ENCODE data around the gene BRI3. TPM values are rescaled to one million over a fixed set of nuclear protein-coding genes. Genes with fewer than 3 reads are reported as not detected.

Gene BRI3
- polyA plus RNA-seq (ENCODE audit: insufficient read depth in 1 of 5, insufficient read length in 5 of 5, low replicate concordance in 1 of 5) = 100 to 1,000 TPM in 3 of 5 donors, 10 to 100 TPM in 2; 79.0 to 124 (median 102) TPM
- long read RNA-seq, donor 1, transcript BRI3-201 (3 exons, 780 nt) = major isoform, 187 of 204 reads
- long read RNA-seq, donor 1, partial matches to known transcripts = 10 of 204 reads
- long read RNA-seq, donor 1, other reads (novel, unspliced or antisense) = 5 of 204 reads
- long read RNA-seq, donor 2, transcript BRI3-201 (3 exons, 780 nt) = major isoform, 96 of 96 reads
- long read RNA-seq, donor 2, partial matches to known transcripts = 0 of 96 reads
- long read RNA-seq, donor 2, other reads (novel, unspliced or antisense) = 0 of 96 reads
- long read RNA-seq, donor 3, transcript BRI3-201 (3 exons, 780 nt) = major isoform, 121 of 130 reads
- long read RNA-seq, donor 3, partial matches to known transcripts = 7 of 130 reads
- long read RNA-seq, donor 3, other reads (novel, unspliced or antisense) = 0 of 130 reads
- long read RNA-seq, donor 4, transcript BRI3-201 (3 exons, 780 nt) = major isoform, 87 of 102 reads
- long read RNA-seq, donor 4, partial matches to known transcripts = 15 of 102 reads
- long read RNA-seq, donor 4, other reads (novel, unspliced or antisense) = 0 of 102 reads
- long read RNA-seq, donor 5, transcript BRI3-201 (3 exons, 780 nt) = major isoform, 158 of 193 reads
- long read RNA-seq, donor 5, partial matches to known transcripts = 29 of 193 reads
- long read RNA-seq, donor 5, other reads (novel, unspliced or antisense) = 5 of 193 reads
- long read RNA-seq, donor 6, transcript BRI3-201 (3 exons, 780 nt) = major isoform, 151 of 219 reads
- long read RNA-seq, donor 6, partial matches to known transcripts = 60 of 219 reads
- long read RNA-seq, donor 6, other reads (novel, unspliced or antisense) = 5 of 219 reads
- long read RNA-seq, donor 7, transcript BRI3-201 (3 exons, 780 nt) = major isoform, 86 of 87 reads
- long read RNA-seq, donor 7, partial matches to known transcripts = 0 of 87 reads
- long read RNA-seq, donor 7, other reads (novel, unspliced or antisense) = 0 of 87 reads
- long read RNA-seq, donor 8, transcript BRI3-201 (3 exons, 780 nt) = major isoform, 57 of 69 reads
- long read RNA-seq, donor 8, partial matches to known transcripts = 12 of 69 reads
- long read RNA-seq, donor 8, other reads (novel, unspliced or antisense) = 0 of 69 reads

GRCh38 chr7:98280791-98281756 lies at the start of gene BRI3:
BRI3 (plus strand) TSS chr7:98281686; CDS start chr7:98281796, 110 bp downstream.
- peak; percentile 79 to 84 for DNase-seq

GRCh38 chr7:98232263-98232585 lies 49.3 kb upstream of the BRI3 start:
- DNase-seq = no peak

GRCh38 chr7:98232799-98233198 lies 48.7 kb upstream of the BRI3 start:
- DNase-seq = no peak

GRCh38 chr7:98233219-98234070 lies 48.0 kb upstream of the BRI3 start:
- no peak for DNase-seq

GRCh38 chr7:98234429-98235147 lies 46.9 kb upstream of the BRI3 start:
- DNase-seq = no peak

- no peak for DNase-seq
Measured at GRCh38 chr7:98235901-98236300, 45.6 kb upstream of the BRI3 start.

- DNase-seq = no peak
Measured at GRCh38 chr7:98236355-98237185, 44.9 kb upstream of the BRI3 start.

GRCh38 chr7:98238076-98238475 lies 43.4 kb upstream of the BRI3 start:
- DNase-seq = no peak

GRCh38 chr7:98238976-98239375 lies 42.5 kb upstream of the BRI3 start:
- no peak for DNase-seq

GRCh38 chr7:98240961-98241673 lies 40.4 kb upstream of the BRI3 start:
- DNase-seq = no peak

GRCh38 chr7:98241674-98242241 lies 39.7 kb upstream of the BRI3 start:
- DNase-seq = no peak

- DNase-seq = no peak
Measured at GRCh38 chr7:98242342-98242741, 39.1 kb upstream of the BRI3 start.

GRCh38 chr7:98242934-98243333 lies 38.6 kb upstream of the BRI3 start:
- no peak for DNase-seq

- no peak for DNase-seq
Measured at GRCh38 chr7:98244871-98245270, 36.6 kb upstream of the BRI3 start.

- no peak for DNase-seq
Measured at GRCh38 chr7:98248156-98248555, 33.3 kb upstream of the BRI3 start.

GRCh38 chr7:98249106-98249505 lies 32.4 kb upstream of the BRI3 start:
- DNase-seq = no peak

GRCh38 chr7:98250789-98251188 lies 30.7 kb upstream of the BRI3 start:
- no peak for DNase-seq
